T follicular helper cell (primary cell): ENCODE data around the gene HOGA1.
"Not testable (repeated sequence)": the region's sequence is repeated elsewhere in the genome, so short reads cannot be mapped to it uniquely, and the experiment has no call there.

ENCODE experiments used
- DNase-seq: peaks from one replicate; pipeline ENCODE4 v3.0.0-alpha.2; 2020; ENCODE audit warnings: low read depth
- total RNA-seq, 2 experiments: gene quantifications; one replicate each; lab custom pipeline; 2026; lab: John Stamatoyannopoulos, UW

HOGA1 gene
- 0 reads per million in 2 experiments for total RNA-seq

DNA sequence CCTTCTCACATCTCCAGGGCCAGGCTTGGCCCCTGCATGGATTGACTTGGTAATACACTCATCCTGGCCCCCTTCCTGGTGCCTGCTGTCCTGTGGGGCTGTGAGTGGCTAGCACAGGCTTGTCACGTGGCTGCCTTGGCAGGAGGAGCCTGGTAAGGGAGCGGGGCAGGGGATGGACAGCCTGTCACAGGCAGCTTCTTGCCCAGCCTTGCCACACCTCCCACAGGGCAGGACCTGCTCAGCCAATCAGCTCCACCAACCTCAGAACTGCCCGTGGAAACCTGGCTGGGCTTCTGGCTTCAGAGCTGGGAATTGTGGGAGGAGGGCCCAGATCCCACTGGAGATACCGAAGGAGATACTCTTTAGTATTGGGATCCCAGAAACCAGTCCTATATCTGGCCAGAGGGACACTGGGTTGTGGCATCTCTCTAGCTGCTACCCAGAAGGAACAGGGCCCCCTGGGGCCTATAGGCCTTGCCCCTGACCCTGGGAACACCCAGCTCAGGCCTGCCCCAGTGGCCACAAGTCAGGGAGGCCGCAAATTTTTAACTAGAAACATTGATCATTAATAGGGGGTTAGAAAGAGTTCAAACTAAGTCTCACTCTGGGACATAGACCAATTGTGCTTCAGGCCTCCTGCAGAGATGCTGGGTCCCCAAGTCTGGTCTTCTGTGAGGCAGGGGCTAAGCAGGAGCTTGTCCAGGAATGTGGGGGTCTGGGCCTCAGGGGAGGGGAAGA is at the start of gene HOGA1:
HOGA1 (plus strand) TSS at position 330 of the 738 bp plus-strand sequence; CDS start at position 645, 315 bp downstream.
- no peak for DNase-seq

DNA sequence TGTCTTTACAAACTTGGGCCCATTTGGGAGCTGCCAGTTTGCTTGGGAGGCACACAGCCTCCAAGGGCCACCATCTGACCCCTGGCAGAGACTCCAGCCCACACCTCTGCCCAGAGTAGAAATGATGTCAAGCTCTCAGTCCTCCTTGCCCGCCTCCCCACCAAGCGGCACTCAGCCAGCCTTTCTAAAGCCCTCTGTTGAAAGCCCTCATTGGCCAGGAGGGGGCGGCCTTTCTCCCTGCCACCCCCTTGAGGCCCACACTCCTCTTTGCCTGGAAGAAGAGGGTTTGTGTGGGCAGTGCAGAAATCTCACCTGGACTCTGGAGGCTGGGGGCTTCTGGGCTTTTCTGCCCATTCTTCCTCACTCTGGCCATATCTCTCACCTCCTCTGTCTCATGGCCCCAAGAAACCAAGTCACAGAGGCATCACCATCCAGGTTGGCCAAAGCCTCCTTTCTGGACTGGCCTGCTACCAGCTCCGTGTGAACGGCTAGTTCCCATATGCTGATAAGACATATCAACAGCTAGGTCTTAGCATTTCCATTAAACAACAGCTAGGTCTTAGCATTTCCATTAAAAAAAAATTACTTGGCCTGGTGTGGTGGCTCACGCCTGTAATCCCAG is 49.3 kb upstream of the HOGA1 start:
- no peak for DNase-seq

DNA sequence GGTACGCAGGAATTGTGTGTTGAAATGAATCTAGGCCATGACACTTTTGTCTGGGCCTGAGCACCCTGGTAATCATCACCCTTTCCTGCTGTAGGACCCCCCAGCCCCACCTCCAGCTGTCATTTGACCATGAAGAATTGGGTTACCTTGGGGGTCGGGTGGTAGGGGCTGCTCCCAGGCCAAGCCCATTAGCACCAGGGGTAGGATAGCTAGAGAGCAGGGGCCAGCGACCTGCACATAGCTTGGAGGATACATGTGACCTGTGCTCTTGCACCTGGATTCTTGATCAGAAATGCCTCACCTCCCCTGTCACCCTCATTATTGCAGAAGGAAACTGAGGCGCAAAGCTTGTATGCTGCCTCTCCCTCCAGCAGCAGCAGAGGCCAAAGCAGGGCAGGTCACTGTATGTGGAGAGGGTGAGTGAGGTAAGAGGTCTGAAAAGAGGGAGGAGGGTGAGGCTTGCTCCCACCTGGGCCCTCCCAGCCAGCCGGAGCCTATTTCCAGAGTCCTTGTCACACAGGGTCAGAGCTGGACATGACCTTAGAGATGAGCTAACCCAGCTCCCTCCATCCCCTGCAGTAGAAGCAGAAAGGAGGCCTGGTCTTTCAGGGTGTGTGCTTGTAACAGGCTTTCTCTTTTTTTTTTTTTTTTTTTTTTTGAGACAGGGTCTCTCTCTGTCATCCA is 46.9 kb upstream of the HOGA1 start:
- DNase-seq = no peak

DNA sequence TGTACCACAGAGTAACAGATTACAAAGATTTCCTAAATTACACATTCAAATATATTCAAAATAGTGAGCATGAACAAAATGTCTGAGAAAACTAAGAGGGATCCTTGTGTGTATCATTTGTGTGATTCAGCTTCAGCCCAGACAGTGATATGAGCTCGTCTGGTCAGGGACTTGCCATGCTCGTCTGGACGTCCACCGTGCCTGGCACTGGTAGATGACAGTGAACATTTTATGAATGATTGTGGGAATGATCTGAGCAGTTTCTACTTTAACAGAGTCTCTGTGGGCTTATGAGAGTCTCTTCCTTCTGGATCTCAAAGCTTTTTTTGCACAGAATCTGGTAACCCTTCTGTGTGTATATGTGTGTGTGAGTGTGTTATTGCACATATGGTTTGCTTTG is 45.8 kb upstream of the HOGA1 start:
- DNase-seq = no peak

DNA sequence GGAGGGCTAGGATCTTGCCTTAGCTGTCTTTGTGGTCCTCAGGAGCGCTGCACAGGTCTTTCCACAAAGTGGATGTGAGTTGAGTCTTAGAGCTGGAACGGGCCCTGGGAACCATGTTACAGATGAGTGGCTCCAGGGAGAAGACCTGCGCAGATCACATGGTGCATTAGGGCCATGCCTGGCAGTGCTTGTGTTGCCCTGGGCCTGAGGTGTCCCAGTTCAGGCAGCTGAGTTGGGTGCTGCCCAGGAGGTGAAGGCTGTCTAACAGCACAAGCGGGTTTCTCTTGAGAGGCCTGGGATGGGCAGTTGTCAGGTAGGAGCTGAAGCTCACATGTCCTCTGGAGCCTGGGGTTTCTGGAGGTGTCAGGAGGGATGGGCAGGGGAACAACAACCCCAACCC is 45.4 kb upstream of the HOGA1 start:
- DNase-seq = no peak

DNA sequence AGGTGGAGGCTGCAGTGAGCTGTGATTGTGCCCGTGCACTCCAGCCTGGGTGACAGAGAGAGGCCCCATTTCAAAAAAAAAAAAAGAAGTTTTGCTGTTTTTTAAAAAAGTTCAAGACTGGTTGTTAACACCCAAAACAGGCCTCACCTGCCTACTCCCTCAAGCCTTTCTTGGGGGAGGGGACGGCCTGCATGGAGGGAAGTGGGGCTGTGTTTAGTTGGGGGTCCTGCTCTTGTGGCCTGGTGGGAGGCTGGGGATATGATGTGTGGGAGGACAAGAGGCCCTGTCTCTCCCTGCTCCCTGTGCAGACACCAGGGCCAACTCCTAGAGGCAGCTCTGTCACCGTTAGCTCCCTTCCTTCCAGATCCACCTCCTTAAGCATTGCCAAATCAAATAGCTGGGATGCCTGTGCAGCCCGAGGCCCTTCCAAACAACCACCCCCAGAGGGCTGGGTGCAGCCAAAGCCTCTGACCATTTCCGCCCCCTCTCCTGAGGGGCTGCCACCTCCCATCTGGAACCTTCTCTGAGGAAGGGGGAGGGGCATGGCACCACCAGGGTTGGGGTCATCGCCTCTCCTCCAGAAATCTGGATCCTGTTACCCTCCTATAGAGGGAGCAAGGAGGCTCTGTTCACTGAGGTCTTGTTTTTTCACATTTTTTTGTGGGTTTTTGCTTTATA is 44.5 kb upstream of the HOGA1 start:
- no peak for DNase-seq

DNA sequence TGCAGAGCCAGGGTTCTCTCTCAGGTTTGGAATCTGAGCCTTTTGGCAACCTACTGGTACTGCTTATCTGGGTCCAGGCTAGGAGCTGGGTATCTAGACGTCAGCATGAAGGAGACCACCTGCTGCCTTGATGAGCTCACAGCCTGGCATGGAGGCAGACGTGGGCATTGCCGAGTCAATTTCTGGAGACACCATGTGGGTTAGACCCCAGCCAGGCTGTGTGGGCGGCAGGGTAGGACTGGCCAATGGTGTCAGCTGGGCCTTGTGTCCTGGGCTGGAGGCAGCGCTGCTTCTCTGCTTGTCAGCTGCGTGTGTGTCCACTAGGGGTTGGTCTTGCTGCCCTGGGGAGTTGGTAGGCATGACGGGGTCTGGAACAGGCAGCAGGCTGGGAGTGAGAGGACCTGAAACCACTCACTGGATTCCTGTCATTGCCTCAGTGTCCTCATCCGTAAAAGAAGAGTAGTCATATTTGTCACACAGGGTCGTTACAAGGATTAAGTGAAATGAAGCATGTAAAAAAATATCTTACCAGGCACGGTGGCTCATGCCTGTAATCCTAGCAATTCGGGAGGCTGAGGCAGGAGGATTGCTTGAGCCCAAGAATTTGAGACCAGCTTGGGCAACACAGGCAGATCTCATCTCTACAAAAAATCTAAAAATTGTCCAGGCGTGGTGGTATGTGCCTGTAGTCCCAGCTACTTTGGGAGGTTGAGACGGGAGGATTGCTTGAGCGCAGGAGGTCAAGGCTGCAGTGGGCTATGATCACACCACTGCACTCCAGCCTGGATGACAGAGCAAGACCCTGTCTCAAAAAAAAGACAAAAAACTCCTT is 43.3 kb upstream of the HOGA1 start:
- no peak for DNase-seq

DNA sequence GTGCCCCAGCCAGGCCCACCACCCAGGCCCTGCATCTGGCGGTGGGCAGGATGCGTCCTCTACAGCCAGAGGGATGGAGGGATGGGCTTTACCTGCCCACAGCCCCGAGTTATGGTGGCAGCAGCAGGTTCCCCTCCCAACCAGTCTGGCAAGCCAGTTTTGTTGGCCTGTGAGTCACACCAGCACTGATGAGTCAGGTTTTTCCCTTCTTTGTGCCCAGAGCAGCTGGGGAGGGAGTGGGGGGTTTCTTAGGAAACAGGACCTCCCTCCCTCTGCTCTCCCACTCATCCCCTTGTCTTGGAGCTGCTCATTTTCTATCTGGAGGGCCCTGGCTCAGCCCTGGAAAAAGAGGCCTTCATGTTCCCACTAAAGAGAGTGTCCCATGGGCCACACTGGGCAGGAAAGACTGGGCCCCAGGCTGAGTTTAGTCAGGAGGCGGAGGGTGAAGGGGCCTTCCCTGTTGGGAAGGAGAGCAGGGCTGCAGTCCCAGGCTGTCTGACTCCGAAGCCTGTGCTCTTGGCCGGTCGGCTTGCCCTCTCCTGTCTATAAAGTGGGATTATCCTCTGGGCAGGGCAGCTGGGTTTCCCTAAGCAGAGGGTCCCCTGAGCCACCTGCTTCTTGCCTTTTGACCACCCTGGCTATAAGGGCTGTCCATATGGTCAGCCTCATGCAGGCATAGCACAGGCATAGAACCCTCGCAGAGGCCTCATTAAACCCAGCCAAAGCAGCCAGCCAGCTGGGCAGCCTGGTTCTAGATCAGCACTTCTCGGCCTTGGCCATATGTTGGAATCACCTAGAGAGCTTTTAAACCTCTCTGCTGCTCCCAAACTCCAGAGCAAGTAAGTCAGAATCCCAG is 41.8 kb upstream of the HOGA1 start:
- DNase-seq = no peak

DNA sequence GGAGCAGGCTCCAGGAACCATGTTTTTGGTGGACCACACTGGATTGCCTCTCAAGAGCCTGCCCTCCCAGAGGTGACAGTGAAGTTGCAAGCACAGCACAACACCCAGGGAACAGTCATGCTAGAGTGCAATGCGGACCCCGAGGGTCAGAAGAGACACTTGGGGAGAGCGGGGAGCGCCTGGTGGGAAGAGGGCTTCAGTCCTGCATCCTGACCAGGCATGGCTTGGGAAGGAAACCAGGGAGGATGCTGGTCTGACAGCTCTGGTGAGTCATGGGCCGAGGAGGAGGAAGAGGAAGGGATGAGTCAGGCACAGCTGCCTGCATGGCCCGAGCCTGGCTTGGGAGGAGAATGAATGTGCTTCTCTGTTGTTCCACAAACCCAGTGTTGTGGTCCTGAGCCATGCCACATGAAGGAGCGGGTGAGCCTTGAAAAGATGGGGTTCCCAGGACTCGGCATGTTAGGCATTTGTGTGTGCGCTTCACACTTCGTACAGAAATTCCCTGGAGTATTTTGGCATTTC is 41.1 kb upstream of the HOGA1 start:
- DNase-seq = no peak

DNA sequence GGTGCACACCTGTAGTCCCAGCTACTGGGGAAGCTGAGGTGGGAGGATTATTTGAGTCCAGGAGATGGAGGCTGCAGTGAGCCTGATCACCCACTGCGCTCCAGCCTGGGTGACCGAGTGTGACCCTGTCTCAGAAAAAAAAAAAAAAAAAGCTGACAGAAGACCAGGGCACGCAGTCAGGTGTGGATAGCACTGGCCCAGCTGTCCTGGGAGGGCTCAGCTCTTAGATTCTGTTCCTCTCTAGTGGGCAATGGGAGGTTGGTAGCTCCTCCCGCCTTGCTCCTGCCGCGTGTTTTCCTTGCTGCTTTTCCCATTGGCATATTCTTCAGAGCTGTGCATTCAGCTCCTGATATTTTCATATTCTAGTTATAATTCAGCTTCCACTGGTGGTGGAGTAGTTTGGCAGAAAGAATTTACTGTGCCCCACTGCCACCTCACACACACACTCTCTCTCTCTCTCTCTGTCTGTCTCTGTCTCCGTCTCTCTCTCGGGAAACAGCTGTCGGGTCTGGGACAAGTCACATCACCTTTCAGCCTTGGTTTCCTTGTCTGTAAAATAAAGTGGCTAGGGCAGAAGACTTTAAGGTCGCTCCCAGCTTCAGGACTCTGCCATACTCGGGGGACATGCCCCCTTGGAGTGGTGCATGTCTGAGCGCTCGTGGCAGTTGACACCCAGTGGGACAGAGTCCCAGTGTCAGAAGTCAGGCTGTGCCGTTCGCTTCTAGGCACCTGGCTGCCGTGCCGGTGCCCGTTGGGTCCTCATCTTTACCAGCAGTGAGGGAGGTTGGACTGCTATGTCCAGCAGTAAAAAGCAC is 37.5 kb upstream of the HOGA1 start:
- no peak for DNase-seq

DNA sequence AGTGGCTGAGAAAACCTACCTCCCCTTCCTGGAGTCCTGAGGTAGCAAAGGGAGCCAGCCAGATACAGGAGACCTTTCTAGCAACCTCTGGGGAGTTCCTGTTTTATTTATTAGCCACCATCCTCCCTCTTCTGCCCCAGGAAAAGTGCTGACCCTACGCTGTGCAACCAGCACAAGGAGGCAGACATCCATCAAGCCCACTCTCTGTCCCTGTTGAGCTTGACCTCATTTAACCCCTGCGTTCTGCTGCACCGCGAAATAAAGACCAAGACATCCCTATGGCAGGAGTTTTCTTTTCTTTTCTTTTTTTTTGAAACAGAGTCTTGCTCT is 37.0 kb upstream of the HOGA1 start:
- DNase-seq = no peak

DNA sequence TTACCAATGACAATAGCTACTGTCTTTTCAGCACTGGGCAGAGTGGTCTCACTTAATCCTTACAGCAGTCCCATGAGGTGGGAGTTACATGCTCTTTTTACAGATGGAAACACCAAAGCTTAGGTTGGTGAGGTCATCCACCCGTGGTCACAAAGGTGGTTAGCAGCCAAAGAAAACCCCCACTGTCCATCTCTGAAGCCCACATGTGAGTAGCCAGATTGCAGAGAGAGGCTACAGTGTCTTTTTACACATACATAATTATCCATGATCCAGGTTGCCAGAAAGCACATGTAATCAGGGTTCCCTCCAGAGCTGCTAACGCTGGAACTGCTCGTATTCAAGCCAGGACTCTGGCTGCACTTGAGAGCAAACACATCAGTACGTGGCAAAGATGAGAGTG is 36.2 kb upstream of the HOGA1 start:
- DNase-seq = no peak

DNA sequence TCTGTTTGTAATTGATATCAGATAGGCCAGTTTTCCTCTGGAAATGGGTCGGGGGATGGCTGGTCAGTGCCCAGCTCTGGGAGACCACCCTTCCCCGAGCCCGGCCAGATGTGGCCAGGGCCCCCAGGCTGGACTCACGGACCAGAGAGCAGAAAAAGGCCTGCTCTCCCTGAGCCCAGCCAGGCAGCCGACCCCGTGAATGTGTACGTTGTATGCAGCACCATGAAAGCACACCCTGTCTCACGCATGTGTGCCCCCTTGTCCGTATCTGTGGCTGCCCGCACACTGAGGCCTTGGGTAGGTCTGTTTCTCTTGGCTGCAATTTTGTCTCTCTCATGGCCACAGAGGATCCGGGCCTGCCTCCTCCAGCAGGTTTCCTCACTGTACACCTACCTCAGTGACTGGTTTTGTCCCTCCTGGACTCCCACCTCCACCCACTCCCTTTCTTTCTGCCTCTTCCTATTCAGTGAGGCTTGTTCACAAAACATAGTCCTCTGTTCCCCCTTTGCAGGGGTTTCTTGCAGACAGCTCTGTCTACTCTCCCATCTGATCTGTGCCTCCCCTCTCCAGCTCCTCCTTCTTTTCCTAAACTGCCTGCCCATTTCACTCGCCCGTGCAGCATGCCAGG is 35.2 kb upstream of the HOGA1 start:
- DNase-seq = no peak

DNA sequence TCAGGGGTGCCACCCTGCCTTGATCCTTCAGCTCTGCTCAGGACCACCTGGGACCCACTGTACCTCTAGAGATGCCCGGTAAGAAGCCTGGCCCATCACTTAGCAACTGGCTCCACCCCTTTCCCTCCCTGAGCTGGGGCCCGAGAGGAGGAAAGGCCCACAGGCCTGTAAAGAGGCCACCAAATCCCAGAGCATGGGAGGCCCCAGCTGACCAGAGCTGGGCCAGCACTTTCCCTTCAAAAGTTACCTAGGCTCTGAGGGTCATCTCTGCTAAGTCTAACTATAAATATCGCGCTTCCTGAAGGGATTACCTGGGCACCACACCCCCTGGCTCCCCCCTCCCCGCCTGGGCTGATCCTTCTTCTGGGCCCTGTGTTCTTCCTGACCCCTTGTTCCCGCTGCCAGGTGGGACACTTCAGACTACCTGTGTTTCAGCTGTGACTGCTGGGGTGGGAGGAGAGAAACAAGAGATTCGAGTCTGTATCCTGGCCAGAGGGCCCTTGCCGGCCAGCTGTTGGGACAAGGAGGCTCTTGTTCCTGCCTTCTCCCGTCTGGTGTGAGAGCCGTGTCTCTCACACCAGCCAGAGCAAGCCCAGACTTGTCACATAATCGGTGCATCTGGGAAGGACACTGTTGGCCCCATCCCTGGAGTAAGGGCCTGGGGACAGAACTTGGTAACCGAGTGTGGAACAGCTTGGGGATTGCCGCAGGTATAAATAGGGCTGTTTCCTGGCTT is 34.4 kb upstream of the HOGA1 start:
- DNase-seq = no peak

DNA sequence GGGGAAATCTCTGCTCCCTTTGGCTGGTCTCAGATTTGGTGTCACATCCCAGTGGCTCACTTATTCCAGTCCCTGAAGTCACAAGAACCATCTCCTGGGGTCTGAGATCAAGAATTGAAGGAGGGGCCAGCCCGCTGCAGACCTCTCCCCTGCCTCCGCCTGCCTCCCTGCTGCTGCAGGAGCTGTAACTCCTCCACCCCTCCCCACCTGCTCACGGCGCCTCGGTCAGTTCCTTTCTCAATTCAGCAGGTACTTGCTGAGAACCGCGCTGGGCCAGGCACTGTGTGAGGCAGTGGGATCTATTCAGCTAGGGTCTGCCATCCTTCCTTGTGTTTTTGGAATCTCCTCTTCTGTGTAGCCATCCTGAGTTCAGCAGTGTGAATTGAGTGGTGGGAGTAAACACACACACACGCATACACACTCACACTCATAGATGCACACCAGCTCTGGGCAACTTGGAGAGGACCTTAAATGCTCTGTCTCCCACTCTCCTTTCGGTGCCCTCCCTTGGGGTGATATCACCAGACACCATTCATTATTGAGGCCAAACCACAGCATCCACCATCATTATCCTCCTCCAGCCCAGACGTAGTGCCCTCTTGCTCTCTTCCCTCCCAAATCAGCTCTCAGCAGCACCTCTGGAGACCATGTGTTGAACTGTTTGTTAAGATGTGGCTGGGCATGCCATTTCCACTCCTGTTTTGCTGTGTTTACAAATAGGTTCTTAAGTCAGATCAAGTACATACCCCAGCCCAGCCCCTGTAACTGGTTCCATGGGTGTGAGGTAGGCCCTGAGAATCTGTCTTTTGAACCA is 33.6 kb upstream of the HOGA1 start:
- no peak for DNase-seq

DNA sequence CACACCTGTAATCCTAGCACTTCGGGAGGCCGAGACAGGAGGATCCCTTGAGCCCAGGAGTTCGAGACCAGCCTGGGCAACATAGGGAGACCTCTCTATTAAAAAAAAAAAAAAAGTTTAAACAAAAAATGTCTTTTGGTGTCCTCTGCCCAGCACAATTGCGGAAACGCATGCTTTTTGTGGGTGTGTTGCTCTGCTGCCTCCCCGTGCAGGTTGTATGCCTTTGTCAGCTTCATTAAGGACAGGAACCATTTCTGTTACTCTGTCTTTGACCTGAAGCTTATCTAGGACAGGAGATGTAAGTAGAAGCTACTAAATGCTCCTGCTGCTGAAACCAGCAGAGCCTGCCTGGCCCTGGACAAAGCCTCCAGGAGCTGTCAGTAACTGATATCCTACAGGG is 32.9 kb upstream of the HOGA1 start:
- no peak for DNase-seq

DNA sequence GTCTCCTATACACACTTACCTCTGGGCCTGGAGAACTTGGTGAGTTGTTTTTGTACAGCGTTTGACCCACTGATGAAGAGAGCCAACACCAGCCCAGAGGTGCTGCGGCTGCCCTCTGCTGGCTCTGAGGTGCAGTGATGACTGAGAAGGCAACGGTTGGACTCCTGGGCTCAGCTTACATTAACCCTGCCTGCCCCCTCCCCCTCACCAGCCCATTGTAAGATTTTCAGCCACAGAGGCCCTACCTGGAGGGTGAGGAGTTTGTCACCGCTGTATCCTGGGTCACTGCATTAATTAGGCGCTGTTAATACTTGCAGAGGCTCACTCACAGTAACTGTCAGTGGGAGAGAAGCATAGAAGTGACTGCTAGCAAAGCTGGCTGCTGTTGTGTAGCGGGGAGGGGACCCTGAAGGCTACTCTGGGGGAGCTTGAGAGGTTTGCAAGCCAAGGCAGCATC is 30.6 kb upstream of the HOGA1 start:
- peak; percentile 24 for DNase-seq

DNA sequence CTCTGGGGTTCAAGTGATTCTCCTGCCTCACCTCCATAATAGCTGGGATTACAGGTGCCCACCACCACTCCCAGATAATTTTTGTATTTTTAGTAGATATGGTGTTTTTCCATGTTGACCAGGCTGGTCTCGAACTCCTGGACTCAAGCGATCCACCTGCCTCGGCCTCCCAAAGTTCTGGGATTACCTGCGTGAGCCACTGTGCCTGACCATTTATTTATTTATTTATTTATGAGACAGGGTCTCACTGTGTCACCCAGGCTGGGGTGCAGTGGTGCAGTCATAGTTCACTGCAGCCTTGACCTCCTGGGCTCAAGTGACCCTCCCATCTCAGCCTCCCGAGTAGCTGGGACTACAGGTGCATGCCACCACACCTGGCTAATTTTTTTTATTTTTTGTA is 29.9 kb upstream of the HOGA1 start:
- not testable (repeated sequence) for DNase-seq
